T-helper 1 cell treated with Interleukin-12 subunit alpha and Interleukin-12 subunit beta and Interleukin-4 antibody, amounts not matched to agents 30 ng/mL and 1 ng/mL, for 36 hours (primary cell): ENCODE measurements around the gene EZH1. TPM values are rescaled to one million over a fixed set of nuclear protein-coding genes. Genes with fewer than 3 reads are reported as not detected.

Experiments
- intact Hi-C: fragments of 100-400 bp; cut with micrococcal nuclease; formaldehyde crosslinking; loops from one replicate; pipeline ENCODE4 v1.15.1; 2024
- total RNA-seq: library from RNA; stranded (reverse); gene quantifications from 2 replicates; pipeline ENCODE4 v1.2.3, GENCODE V29; 2022

The EZH1 gene
- 49.8 and 54.7 TPM in 2 replicates for total RNA-seq

DNA sequence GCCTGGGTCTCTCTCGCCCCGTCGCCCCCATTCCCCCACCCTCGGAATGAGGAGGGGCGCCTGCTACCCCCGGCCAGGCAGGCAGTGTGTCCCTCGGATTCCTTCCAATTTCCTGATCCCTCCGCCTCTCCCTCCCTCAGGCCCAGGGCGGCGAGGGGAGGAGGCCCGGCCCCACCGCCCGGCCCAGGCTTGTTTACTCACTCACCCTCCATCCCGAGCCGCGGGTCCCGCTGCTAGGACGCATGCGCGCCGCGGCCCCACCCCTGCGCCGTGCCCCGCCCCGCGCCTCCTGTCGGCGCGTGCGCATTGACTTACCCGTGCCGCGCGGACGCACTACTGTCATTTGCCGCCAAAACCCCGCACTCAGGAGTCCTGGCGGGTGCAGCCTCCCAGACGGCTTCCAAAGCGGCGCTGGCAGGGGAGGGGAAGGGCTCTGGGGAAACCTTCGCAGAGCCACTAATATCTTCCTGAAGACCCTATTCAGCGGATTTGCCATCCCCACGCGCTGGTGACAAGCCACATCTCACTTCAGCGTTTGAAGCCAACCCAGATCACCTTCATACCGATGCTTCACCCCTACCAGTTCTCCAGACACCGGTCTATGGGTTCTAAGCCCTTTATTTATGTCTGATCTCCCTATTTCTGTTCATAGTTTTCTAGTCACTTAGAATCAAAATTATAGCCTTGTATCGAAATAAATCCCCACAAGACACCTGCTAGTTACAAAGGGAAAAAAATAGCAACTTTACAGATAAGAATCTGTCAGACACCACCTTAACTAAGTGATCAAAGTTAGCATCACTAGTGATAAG is at the start of gene EZH1:
Gene EZH1 (minus strand): TSS at position 235 of the 812 bp plus-strand sequence. CDS start 16,099 bp downstream, outside the sequence.
- intact Hi-C loops, result loop anchor here (1.0 kb wide), 7 partner anchors 18 to 168 kb away; partner anchors contain the start of genes CNTD1, COA3, PSMC3IP and RETREG3

- intact Hi-C loops, result no loop called here
These were observed 47.7 kb upstream of the EZH1 start for GRCh38 chr17:42792545-42792944.

- intact Hi-C loops, result no loop called here
These were observed 47.1 kb upstream of the EZH1 start for GRCh38 chr17:42791948-42792347.

GRCh38 chr17:42787266-42787665 is 42.4 kb upstream of the EZH1 start:
- intact Hi-C loops, result no loop called here

DNA sequence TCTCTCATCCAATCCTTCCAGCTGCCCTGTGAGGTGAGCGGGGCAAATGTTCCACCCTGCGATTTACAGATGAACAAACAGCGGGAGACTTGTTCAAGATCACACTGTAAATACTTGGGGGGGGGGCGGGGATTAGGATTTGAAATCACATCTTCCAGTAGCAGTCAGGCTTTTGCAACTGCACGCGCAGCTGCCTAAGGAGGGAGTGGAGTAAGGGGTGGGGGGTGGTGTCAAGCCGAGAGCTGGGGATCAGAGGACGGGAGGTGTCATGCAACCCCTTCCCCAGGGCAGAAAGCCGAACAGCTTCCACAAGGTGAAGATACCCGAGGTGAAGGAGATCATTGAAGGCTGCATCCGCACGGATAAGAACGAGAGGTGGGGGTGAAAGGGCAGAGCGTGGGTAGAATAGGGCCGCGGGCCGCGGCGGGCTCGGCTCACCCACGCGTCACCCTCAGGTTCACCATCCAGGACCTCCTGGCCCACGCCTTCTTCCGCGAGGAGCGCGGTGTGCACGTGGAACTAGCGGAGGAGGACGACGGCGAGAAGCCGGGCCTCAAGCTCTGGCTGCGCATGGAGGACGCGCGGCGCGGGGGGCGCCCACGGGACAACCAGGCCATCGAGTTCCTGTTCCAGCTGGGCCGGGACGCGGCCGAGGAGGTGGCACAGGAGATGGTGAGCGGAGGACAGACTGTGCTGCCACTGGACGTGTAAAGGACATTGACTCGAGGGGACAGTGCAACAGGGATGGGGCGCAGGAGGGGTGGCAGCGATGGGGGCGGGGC is 40.2 kb upstream of the EZH1 start:
- intact Hi-C loops, result no loop called here

DNA sequence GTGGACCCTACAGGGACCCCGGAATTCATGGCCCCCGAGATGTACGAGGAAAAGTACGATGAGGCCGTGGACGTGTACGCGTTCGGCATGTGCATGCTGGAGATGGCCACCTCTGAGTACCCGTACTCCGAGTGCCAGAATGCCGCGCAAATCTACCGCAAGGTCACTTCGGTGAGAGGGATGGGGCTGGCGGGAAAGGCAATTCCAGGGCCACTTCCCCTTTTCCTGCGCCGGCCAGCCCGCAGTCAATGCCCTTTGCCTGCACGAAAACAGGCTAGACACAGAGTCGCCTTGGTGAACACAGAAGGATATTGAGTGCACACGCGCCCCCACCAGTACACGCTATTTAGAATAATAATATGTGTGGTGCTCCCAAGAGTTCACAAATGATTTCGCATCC is 39.6 kb upstream of the EZH1 start:
- intact Hi-C loops, result no loop called here

DNA sequence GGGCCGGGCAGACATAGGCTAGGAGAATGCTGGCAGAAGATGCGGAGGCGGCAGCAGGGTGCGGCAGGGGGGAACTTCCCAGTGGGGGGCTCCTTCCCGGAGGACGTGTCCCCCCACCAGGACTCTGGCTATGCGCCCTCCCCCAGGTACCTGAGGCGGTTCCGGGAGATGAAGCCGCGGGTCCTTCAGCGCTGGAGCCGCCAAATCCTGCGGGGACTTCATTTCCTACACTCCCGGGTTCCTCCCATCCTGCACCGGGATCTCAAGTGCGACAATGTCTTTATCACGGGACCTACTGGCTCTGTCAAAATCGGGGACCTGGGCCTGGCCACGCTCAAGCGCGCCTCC is 38.9 kb upstream of the EZH1 start:
- intact Hi-C loops, result no loop called here

DNA sequence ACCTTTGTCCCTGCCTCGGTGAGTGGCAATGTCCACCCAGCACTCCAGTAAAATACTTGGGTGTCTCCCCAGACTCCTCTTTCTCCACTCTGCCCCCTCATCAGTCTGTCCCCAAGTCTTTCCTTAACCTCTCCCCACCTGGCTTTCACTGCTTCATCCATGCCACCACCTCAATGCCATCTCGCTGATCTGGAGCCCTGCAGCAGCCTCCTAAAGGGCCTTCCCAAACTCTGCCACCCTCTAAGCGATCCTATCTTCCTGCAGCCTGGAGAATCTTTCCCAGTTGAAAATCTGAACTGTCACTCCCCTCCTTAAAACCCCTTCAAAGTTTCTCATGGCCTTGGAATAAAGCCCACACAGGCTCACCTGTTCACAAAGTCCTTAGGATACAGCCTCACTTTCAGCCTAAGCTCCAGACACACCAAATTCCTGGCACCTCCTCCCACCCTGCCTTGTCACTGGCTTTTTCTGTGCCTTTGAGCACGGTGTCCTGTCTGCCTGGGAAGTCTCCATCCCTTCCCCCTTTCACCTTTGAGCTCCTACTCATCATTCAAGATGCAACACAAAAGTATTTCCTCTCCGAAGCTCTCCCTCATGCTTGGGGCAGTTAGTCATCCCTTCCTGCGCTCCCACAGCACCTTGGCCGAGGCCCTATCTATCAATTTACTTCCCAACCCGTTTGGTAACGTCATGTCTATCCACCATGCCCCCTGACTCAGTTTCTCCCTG is 38.4 kb upstream of the EZH1 start:
- intact Hi-C loops, result no loop called here

DNA sequence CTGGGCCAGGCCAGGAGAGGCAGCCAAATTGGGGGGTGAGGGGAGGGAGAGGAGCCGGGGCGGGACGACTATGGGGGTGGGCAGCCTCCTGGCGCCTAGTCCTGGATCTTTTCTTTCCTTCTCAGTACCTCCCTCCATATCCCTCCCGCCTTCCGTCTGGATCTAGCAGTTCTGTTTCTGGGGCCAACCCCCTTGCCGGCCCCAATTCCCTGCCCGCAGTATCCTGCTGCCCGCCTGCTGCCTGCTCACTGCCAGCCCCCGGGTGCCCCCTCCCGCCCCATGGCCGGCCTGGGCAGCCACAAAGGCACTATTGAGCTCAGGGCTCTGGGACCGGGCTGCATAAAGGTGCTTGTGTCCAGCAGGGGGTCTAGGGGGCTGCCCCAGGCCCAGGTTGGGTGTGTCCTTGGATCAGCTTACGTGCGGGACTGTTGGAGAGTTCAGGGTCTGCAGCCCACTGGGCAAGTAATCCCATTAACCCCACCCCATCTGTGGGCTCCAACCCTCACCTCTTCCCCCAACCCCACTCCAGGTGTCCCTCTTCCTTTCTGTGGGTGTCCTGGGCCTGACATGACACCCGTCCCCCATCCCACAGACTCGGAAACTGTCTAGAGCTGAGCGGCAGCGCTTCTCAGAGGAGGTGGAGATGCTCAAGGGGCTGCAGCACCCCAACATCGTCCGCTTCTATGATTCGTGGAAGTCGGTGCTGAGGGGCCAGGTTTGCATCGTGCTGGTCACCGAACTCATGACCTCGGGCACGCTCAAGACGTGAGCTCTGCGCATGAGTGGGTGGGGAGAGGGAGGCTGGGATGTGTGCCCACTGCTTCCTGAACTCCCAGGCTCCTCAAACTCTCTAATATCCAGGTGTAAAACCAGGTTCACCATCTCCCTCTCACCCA is 37.6 kb upstream of the EZH1 start:
- intact Hi-C loops, result no loop called here

DNA sequence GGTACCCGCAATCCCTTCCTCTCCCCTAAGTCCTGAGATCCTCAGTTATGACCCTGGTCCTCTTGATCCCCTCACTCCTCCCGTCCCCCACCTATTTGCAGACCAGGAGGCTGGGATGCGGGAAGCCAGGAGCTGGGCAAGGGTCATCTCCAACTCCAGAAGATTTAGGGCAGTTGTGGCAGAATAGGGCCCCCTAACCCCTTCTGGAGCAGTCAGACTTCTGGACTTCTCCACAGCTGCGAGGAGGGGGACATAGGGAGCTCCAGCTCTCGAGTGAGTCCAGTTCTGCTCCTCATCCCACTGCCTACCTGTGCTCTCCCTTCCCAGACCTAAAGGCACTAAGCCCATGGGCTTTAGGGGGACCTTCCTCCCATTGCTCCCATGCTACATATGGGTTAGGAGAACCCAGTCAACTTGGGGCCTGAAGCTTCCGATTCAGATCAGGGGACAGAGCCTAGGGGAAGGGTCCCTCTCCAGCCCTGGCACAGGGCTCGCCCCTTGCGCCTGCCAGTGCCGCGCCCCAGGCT is 36.9 kb upstream of the EZH1 start:
- intact Hi-C loops, result no loop called here

- intact Hi-C loops, result no loop called here
These were observed 36.2 kb upstream of the EZH1 start for GRCh38 chr17:42780851-42781638.

GRCh38 chr17:42779936-42780850 is 35.4 kb upstream of the EZH1 start, which contains the start of gene WNK4:
WNK4 (plus strand) TSS chr17:42780610; CDS start chr17:42780699, 89 bp downstream.
- intact Hi-C loops, result no loop called here

DNA sequence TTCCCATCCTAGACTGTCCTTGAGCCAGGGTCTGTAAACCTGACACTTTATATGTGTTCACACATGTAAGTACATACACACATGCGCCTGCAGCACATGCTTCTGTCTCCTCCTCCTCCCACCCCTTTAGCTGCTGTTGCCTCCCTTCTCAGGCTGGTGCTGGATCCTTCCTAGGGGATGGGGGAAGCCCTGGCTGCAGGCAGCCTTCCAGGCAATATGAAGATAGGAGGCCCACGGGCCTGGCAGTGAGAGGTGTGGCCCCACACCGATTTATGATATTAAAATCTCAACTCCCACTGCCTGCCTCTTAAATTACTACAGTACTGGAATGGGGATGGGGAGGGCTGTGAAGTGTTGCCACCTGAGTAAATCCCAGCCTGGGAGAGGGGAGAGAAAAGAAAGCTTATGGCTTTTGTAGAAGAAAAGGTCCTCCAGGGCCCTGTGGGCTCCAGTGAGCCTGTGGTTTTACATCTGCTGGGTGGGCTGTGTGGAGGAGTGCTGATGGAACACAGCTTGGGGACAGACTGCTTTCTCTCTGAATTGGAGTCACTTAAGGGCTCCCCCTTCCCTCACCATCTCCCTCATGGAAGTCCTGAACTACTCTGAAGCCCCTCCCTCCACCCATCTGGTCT is 34.6 kb upstream of the EZH1 start:
- intact Hi-C loops, result no loop called here

DNA sequence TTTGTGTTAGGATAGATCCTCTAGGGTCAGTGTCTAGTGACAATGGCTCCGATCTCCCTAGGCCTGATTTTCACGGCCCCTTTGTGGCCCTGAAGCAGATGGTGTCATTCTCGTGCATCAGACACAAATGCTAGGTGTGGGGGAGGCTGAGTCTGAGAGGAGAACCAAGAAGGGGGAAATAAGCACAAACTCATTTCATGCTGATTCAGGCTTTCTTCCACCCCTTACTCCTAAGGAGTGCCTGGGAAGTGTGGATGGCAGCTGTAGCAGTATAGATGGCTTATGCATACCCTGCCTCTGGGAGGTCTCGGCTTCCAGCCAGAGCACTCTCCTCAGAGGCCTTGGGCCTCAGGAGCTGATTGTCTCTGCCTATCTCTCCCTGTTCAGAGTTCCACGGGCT is 33.7 kb upstream of the EZH1 start:
- intact Hi-C loops, result no loop called here

DNA sequence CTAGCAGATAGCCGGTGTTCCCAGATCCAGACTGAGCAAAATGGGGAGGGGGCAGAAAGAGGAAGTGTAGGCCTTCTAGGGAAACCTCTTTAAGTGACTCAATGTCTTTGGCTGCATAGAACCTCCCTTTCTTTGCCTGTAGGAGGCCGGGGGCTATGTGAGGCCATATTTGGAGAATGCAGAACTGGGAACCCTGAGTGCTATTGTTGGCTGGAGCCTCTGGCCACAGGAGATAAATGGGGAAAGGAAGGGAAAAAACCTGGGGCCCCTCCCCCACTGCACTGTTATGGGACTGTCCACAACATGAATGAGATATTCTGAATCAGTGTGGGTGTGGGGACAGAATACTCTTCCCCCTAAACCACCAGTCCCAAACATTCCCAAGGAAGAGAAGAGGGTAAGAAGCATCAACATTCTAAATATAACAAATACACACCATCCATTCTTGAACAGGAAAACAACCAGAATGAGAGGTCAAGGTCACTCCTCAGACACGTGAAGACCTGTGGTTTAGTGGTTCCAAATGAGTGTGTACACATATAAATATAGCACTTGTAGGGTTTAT is 30.8 kb upstream of the EZH1 start:
- intact Hi-C loops, result no loop called here

- intact Hi-C loops, result loop anchor here (5.0 kb wide), 1 partner anchor 188 kb away; the partner anchor contains the start of gene AARSD1
These were observed 29.4 kb upstream of the EZH1 start for GRCh38 chr17:42774066-42774745.
